GM04504 (cell line): Measurements from ENCODE around the gene SIRT2.
"Not testable (repeated sequence)": the region's sequence is repeated elsewhere in the genome, so short reads cannot be mapped to it uniquely, and the experiment has no call there.

ENCODE experiments used
- DNase-seq: peaks from one replicate; pipeline ENCODE4 v3.0.0-alpha.2; 2012; ENCODE audit warnings: low read depth

The SIRT2 gene

DNA sequence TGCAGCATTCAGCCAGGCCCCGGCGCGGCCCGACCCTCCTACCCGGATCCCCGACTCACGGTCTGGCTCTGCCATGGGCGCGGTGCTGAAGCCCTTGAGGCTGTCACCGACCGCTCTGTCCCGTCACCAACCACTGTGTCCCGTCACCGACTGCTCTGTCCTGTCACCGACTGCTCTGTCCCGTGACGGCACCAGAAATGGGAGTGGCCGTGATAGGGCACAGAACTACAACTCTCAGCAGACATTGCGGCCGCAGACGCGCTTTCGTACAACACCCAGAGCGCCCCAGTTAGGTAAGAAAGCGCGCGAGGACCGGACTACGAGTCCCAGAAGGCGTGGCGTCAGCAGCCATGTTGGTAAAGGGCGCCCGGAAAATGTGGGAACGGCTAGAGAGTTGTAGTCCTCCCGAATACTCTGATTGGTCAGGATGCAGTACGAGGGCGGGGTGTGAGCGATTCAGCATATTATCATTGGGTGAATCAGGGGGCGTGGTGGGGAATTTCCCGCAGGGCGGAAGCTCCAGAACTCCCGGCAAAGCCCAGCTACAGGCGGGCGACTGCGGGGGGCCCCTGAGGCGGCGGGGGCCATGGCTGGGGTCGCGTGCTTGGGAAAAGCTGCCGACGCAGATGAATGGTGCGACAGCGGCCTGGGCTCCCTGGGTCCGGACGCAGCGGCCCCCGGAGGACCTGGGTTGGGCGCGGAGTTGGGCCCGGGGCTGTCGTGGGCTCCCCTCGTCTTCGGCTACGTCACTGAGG, at the start of gene SIRT2, which contains the start of gene NFKBIB:
Gene SIRT2 (minus strand): TSS at position 172 of the 755 bp plus-strand sequence. CDS start 97 bp downstream, at position 75.
Gene NFKBIB (plus strand): TSS at position 523 of the 755 bp plus-strand sequence. CDS start 64 bp downstream, at position 587.
- DNase-seq, result peak; percentile 100

DNA sequence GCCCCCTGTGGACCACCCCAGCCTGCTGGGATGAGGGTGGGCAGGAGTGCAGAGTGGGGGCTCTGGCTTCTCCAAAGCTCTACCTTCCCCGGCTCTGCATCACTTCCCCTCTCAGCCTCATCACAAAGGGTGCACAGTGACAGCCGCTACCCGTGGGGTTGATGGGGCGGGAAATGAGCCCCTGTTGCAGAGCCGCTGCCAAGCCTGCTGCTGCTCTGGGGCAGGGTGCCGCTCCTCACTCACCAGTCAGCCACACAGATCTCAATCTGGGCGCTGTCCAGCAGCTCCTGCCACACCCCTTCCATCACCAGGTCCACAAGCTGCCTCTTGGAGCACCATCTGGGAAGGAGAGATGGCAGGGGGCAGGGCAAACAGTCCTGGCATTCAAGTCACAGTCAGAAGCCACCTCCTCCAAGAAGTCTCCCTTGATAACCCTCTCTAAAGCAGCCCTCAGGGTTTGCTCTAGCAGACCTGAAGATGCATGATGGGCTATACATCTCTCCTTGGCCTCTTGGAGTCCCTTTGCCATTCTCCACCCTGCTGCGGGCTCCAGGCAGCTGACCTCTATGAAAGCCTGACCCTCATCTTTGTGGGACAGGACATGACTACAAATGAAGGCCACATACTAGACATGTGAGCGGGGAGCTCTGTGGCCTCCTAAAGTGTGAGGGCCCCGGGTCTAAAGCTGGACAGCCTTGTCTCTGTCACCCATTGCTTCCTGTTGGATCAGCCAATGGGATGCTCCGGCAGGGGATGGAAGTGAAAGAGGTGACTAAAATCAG, 47.0 kb upstream of the SIRT2 start:
- DNase-seq, result no peak

DNA sequence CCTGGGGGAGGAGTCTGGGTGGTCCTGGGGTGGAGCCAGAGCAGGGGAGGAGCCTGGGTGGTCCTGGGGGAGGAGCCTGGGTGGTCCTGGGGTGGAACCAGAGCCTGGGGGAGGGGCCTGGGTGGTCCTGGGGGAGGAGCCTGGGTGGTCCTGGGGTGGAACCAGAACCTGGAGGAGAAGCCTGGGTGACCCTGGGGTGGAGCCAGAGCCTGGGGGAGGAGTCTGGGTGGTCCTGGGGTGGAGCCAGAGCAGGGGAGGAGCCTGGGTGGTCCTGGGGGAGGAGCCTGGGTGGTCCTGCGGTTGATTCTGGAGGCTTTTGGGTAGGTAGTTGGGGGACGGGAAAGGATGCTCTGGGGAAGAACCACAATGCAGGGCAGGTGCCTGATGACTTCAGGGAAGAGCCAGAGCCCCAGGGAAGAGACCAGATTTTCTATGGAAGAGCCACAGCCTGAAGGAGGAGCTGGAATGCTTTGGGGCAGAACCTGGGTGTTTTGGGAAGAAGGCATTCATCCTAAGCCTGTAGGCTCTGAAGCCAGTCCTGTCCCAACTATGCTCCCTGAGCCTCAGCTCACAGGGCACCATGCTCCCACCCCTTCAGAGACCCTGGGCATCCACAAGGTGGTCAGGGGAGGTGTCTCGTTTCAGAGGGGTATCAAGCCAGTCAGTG, 46.3 kb upstream of the SIRT2 start:
- DNase-seq, result no peak

DNA sequence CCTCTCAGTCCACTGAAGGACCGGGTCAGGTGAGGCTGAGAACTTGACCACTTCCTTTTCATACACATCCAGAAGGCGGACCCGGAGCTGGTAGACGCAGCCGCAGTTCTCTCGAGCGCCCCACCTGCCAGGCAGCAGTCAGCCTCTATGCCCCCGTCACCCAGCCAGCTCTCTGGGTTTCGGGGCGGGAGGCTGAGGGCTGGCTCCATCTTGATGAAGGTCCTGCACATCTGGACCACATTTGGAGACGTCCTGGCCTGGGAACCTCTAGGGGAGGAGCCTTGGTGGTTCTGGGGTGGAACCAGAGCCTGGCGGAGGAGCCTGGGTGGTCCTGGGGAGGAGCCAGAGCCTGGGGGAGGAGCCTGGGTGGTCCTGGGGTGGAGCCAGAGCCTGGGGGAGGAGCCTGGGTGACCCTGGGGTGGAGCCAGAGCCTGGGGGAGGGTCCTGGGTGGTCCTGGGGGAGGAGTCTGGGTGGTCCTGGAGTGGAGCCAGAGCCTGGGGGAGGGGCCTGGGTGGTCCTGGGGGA, 45.6 kb upstream of the SIRT2 start:
- DNase-seq, result no peak

DNA sequence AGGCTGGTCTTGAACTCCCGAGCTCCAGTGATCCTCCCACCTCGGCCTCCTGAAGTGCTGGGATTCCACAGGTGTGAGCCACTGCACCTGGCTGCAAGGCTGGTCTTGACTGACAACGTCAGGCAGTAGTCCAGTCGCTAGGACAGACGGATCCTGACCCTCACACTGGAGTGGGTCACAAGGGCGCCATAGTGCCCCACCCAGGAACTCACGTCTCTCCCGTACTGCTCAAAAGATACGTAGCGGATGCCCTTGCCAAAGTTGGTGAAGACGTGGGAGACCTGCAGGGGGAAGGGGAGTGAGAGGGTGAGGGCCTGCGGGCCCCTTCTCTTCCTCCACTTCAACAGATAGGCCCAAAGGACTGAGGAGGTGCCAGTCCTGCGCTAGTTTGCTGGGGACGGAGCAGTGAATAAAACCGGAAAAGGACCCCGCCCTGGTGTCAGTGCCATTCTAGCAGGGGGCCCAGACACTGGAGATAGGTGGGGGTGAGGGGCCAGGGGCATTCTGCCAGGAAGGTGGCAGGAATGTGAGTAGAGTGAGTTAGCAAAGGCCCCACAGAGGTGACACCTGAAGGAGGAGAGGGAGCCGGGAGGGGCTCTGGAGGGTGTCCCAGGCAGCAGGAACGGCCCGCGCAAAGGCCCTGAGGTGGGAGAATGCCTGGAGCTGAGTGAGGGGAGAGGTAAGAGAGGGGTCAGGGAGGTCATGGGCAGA, 43.2 kb upstream of the SIRT2 start:
- DNase-seq, result no peak

DNA sequence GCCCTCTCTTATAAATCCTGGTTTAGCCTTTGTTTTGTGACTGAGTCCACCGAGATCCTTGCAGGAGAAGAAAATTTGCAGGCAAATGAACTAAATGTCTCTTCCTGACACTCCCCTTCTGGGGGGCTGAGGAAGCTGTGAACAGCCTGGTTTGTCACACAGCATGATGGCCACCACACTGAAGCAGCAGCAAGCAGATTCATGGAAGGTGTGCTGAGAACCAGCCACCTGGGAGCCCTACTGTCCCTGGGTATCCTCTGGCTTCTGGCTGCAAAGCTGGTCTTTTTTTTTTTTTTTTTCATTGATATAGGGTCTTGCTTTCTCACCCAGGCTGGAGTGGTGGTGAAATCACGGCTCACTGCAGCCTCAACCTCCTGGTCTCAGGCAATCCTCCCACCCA, 42.6 kb upstream of the SIRT2 start:
- DNase-seq, result no peak

DNA sequence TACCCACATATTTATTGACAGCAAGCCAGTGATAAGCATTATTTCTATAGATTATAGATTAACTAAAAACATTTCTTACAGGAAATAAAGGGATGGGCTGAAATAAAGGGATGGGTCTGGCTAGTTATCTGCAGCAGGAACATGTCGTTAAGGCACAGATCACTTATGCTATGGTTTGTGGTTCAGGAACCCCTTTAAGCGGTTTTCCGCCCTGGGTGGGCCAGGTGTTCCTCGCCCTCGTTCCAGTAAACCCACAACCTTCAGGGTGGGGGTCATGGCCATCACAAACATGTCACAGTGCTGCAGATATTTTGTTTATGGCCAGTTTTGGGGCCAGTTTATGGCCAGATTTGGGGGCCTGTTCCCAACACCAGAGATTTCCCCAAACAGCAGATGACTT, 42.0 kb upstream of the SIRT2 start:
- DNase-seq, result not testable (repeated sequence)

DNA sequence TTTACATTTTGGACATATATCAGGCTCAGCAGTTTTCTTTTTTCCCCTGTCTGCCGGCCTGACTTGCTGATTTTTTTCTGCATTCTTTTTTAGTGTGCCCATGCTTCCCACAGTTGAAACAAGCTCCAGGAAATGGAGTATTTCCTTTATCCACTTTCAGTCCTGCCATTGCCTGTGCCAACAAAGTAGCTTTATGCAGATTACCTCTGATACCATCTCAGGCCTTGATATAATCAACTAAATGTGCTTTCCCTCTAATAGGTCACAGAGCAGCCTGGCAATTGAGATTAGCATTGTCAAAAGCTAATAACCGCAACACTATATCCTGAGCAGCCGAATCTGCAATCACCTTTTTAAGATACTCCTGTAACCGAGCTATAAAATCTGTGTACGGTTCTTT, 40.5 kb upstream of the SIRT2 start:
- DNase-seq, result no peak

DNA sequence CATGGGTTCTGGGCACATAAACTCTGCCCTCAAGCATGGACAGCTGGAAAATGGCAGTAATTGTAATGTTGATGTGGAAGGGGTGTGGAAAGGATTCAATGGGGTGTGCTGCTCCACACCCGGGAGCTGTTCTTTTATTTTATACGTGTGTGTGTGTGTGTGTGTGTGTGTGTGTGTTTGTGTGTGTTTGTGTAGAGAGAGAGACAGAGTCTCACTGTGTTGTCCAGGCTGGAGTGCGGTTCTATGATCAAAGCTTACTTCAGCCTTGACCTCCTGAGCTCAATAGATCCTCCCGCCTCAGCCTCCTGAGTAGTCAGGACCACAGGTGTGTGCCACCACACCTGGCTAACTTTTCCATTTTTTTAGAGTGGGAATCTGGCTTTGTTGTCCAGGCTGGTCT, 34.1 kb upstream of the SIRT2 start:
- DNase-seq, result no peak

DNA sequence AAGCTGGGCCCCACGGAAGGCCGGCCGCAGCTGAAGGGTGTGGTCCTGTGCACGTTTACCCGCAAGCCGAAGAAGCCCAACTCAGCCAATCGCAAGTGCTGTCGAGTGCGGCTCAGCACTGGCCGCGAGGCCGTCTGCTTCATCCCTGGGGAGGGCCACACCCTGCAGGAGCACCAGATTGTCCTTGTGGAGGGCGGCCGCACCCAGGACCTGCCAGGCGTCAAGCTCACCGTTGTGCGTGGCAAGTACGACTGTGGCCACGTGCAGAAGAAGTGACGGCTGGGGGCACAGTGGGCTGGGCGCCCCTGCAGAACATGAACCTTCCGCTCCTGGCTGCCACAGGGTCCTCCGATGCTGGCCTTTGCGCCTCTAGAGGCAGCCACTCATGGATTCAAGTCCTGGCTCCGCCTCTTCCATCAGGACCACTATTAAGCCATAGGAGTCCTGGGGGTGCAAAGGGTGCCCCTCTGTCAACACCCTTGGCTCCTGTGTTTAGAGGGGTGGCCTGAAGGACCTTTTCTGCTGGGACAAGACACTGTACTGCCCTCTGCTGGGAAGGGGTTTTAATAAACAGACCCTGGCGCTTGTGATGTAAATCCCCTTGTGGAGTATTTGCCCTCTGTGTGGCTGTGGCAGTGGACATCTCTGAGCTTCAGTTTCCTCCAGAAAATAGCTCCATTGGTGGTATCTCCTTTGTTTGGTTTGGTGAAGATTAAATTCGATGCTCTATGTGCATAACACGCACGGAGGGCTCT, 33.2 kb upstream of the SIRT2 start:
- DNase-seq, result no peak

DNA sequence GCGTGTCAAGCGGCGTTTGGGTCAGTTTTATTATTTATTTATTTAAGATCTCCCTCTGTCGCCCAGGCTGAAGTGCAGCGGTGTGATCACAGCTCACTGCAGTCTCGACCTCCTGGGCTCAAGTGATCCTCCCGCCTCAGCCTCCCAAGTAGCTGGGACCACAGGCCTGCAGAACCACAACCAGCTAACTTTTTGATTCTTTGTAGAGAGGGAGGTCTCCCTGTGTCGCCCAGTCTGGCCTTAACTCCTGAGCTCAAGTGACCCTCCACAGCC, 32.0 kb upstream of the SIRT2 start:
- no peak for DNase-seq

DNA sequence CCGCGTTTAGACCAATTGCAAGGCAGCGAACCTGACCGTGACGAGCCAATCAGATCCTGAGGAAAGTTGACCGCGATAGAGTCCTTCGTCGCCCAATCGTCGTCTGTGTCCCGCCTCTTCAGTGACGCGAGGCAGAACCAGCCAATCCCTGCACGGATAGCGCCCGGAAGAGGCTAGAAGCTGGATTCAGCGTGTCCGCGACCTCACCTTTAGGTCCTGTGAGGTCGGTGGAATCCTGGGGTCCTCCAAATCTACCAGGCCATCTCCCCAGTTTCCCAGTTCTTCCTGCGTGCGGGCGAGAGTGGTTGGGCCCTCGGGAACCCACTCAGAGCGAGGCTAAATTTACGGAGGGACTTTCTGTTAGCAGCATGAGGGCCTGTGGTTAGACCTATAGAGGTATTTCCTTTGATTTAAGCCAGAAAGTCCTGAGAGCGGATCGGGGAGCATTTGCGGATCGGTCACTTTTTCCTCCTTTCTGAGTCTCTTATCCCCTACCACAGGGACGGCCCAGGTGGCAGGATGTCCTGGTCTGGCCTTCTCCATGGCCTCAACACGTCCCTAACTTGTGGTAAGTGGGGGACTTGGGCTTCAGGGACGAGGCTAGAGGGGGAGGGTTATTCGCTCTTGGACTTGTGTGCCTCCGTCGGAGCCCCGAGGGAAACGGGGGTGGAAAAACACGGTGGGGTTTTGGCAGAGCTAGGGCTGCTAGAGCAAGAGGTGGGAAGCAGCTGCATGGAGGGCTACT, 31.5 kb upstream of the SIRT2 start, which contains the start of gene MRPS12:
Gene MRPS12 (plus strand): TSS at position 169 of the 745 bp plus-strand sequence. CDS start 351 bp downstream, at position 520.
- peak; percentile 98 for DNase-seq

DNA sequence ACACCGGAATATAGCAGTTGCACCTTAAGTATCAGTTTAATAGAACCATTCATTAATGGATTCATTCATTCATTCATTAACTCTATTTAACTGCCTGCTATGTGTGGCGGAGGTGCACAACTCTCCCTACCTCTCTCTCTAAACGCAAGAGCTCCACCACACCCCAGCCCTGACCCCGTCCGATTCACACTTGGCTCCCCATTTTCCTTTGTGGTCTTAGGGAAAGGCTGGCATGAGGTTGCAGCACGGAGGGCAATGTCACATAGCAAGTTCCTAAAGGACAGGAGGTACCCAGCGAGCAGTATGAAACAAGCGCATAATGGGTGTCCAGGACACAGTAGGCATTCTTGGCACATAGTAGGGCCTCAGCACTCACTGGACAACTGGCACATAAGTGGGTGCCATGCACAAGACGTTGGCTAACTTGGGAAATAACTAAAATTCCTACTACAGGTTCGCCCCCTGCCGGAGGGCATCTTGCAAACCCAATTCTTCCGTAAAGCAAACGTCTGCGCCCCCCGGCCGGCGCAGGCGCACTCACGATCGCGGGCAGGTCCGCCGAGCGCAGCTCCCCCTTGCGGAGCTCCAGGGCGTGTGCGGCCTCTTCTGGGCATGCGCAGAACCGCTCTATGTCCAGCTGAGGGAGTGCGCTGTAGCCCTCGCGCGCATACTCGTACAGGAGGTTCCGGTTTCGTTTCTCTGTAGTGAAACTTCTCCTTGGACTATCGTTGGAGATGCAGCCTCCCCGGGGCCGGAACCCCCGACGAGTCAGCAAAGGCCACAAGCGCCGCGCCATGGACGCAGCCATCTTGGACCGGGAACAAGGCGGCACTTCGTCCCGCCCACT, 30.7 kb upstream of the SIRT2 start, which contains the start of gene SARS2:
Gene SARS2 (minus strand): TSS at position 835 of the 847 bp plus-strand sequence. CDS start 27 bp downstream, at position 808.
- DNase-seq, result peak; percentile 76

DNA sequence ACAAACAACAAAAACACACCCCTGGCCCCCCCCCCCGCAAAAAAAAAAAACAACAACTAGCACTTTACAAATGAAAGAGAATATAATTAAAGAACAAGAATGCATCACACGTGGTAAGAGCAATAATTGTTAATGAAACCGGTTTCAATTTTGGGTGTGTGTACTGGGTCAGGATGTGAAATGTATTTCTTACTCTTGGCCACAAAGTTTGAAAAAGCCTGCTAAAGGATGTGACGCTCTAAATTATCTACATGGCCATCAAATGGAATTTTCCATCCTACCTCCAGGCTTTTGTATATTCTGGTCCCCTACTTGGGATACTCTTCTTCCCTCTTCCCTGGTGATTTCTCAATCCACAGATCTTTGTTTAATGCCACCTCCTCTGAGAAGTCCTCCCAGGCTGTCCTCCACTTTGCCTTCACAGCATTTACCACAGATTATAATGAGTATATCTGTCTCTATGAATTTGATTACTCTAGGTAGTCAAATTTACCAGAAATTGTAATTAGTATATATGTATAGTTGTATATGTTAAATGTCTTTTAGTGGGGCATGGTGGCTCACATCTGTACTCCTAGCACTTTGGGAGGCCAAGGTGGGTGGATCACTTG, 29.1 kb upstream of the SIRT2 start:
- DNase-seq, result no peak

DNA sequence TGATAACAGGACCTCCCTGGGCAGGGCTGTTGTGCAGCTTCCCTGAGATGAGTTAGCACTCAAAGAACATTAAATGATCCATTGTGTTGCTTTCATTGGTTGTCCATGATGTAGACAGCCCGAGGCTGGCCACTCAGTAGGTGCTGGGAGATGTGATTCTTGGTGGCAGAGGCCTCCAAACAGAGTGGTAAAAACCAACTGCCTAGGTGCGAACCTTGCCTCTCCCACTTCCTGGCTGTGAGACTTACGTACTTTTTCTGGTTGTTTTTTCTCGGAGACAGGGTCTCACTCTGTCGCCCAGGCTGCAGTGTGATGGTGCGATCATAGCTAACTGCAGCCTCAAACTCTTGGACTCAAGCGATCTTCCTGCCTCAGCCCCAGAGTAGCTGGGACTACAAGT, 25.0 kb upstream of the SIRT2 start:
- DNase-seq, result no peak

DNA sequence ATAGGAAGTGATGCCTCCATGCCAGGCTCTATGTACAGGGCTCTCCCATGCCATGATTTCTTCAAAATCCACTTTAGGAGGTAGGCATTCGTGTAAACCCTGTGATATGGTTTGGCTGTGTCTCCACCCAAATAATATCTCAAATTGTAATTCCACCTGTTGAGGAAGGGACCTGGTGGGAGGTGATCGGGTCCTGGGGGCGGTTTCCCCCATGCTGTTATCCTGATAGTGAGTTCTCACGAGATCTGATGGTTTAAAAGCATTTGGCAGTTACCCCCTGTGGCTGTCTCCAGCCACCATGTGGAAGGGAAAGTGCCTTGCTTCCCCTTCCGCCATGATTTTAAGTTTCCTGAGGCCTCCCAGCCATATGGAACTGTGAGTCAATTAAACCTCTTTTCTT, 23.1 kb upstream of the SIRT2 start:
- DNase-seq, result no peak

DNA sequence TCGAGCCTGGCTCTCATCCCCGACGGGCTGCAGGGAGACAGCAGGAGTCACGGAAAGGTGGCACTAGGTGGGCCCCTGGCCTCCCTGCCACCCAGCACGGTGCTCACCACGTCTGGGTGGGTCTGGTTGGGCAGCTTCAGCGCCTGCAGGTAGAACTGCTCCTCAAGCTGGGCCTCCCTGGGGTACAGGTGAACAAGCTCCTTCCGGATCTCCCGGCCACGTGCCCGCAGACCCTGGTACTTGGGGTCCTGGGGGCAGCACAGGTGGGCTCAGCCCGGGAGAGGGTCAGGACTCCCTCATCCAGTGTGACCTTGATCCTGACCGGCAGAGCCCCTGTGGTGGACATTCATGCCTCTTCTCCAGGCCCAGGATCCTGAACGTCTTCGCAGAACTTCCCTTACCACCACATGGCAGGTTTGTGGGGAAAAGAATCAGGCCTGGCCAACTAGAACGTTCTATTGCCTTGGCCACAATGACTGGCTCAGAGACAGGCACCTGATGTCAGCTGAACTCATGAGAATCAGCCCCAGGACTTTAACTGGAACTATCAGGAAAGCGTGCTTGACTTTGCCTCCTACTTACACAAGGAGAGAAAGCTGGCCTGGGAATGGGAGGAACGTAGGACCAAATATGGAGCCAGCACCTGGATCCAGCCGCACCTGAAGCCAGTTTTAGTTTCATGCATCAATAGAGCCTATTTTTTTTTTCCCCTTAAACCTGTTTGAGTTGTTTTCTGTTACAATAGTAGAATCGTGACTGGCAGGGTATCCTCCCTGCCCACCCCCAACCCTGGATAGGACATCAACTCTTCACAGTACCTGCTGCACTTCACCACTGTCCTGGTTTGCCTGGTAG, 22.2 kb upstream of the SIRT2 start:
- no peak for DNase-seq
